ENCODE measurements around the gene ELOVL7.

DNA sequence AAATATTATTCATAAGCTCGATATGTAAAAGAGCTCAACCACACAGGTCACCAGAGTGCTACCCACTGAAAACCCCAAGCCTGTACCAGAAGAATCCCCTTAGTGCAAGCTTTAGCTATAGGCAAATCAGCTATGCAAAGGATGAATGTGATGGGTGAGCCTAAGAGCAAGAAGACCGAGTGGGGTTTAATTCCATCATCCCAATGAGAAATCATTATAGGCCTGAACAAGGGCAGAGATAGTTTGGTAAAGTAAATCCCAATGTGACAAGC is 21.8 kb downstream of the ELOVL7 start:
- TF ChIP-seq, protein P1, sequence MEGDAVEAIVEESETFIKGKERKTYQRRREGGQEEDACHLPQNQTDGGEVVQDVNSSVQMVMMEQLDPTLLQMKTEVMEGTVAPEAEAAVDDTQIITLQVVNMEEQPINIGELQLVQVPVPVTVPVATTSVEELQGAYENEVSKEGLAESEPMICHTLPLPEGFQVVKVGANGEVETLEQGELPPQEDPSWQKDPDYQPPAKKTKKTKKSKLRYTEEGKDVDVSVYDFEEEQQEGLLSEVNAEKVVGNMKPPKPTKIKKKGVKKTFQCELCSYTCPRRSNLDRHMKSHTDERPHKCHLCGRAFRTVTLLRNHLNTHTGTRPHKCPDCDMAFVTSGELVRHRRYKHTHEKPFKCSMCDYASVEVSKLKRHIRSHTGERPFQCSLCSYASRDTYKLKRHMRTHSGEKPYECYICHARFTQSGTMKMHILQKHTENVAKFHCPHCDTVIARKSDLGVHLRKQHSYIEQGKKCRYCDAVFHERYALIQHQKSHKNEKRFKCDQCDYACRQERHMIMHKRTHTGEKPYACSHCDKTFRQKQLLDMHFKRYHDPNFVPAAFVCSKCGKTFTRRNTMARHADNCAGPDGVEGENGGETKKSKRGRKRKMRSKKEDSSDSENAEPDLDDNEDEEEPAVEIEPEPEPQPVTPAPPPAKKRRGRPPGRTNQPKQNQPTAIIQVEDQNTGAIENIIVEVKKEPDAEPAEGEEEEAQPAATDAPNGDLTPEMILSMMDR (IDR thresholded peaks at IDR 0.05; ENCODE audit: extremely low read depth in 1 of 2, insufficient read depth in 1 of 2, low read depth in 1 of 2, low read length in 2 of 2) = no peak
- TF ChIP-seq POLR2A (IDR thresholded peaks at IDR 0.05; ENCODE audit: low read depth, low read length) (no peak), POLR2AphosphoS5 (IDR thresholded peaks at IDR 0.05; ENCODE audit: insufficient read depth, low read depth, low read length) (no peak), FOS (IDR thresholded peaks at IDR 0.05; ENCODE audit: borderline replicate concordance, insufficient read depth, low read length) (no peak), EZH2 (IDR thresholded peaks at IDR 0.05; ENCODE audit: borderline replicate concordance, low read depth, low read length, severe bottlenecking) (no peak), MAX (IDR thresholded peaks at IDR 0.05; ENCODE audit: insufficient read depth, insufficient read length) (no peak), MYC (IDR thresholded peaks at IDR 0.05; ENCODE audit: low read depth, low read length) (no peak)
